MG63 (cell line): ENCODE data around the gene EGFL7. TPM values are rescaled to one million over a fixed set of nuclear protein-coding genes. Genes with fewer than 3 reads are reported as not detected.
"Not testable (repeated sequence)": the region's sequence is repeated elsewhere in the genome, so short reads cannot be mapped to it uniquely, and the experiment has no call there.

Experiments
- DNase-seq: peaks from one replicate; pipeline ENCODE4 v3.0.0-alpha.2; 2020
- H3K27me3 ChIP-seq: fragments of 250-450 bp; sonication (Bioruptor Pico); 2 replicates; pipeline ENCODE4 v1.5.1; 2020; ENCODE audit warnings: mild to moderate bottlenecking, moderate library complexity
- H3K36me3 ChIP-seq: fragments of 250-450 bp; sonication (Bioruptor Pico); 2 replicates; pipeline ENCODE4 v1.5.1; 2020; ENCODE audit warnings: mild to moderate bottlenecking, moderate library complexity
- H3K4me3 ChIP-seq: fragments of 250-450 bp; sonication (Bioruptor Pico); 2 replicates; pipeline ENCODE4 v1.5.1; 2020; ENCODE audit warnings: mild to moderate bottlenecking, moderate library complexity
- H3K9me3 ChIP-seq: fragments of 250-450 bp; sonication (Bioruptor Pico); 2 replicates; pipeline ENCODE4 v1.5.1; 2020; ENCODE audit warnings: mild to moderate bottlenecking, moderate library complexity
- total RNA-seq: library from RNA; depleted of rRNA; stranded (reverse); fragments of >200 nt; shearing (Covaris generic); gene quantifications from 2 replicates; pipeline ENCODE4 v1.2.3, GENCODE V29; 2014; ENCODE audit warnings: low replicate concordance

The EGFL7 gene
- total RNA-seq, 1 experiment from 2014 or later = 25.9 TPM

GRCh38 chr9:136709454-136710109 lies 46.9 kb downstream of the EGFL7 start:
- no peak for DNase-seq
- Histone ChIP-seq H3K36me3 (no peaks in the 10 kb centered on the region), H3K27me3 (no peaks in the 10 kb centered on the region), H3K9me3 (no peaks in the 10 kb centered on the region), H3K4me3 (no peak overlapping the region)

GRCh38 chr9:136710543-136710942 lies 47.8 kb downstream of the EGFL7 start:
- Histone ChIP-seq H3K4me3 (no peak overlapping the region), H3K9me3 (no peaks in the 10 kb centered on the region), H3K36me3 (no peaks in the 10 kb centered on the region), H3K27me3 (no peaks in the 10 kb centered on the region)
- no peak for DNase-seq

- H3K36me3 ChIP-seq, H3K9me3 ChIP-seq, H3K4me3 ChIP-seq, H3K27me3 ChIP-seq: not testable (repeated sequence)
- DNase-seq = peak; percentile 43
Measured at GRCh38 chr9:136711219-136711648, 48.5 kb downstream of the EGFL7 start.

GRCh38 chr9:136711751-136712689 lies 49.3 kb downstream of the EGFL7 start, which contains the start of gene DIPK1B:
Gene DIPK1B (plus strand): TSS chr9:136712572. CDS start chr9:136712666, 94 bp downstream.
- peak within 1 kb of the TSS; percentile 51 for H3K4me3 ChIP-seq
- no peaks in the 10 kb centered on the region for H3K27me3 ChIP-seq
- no peaks in the 10 kb centered on the region for H3K36me3 ChIP-seq
- no peaks in the 10 kb centered on the region for H3K9me3 ChIP-seq
- no peak for DNase-seq

GRCh38 chr9:136712690-136713544 lies 50.2 kb downstream of the EGFL7 start:
- peak overlapping the region; percentile 51 for H3K4me3 ChIP-seq
- DNase-seq = no peak

GRCh38 chr9:136713550-136713949 lies 50.8 kb downstream of the EGFL7 start:
- Histone ChIP-seq H3K27me3 (no peaks in the 10 kb centered on the region), H3K4me3 (peak overlapping the region; percentile 51), H3K36me3 (no peaks in the 10 kb centered on the region), H3K9me3 (no peaks in the 10 kb centered on the region)
- DNase-seq = no peak

More at GRCh38 chr9:136712690-136713544, 50.2 kb downstream of the EGFL7 start:
- no peaks in the 10 kb centered on the region for H3K36me3 ChIP-seq
- H3K27me3 ChIP-seq = no peaks in the 10 kb centered on the region
- H3K9me3 ChIP-seq = no peaks in the 10 kb centered on the region

- H3K27me3 ChIP-seq = no peaks in the 10 kb centered on the region
- DNase-seq = no peak
- H3K4me3 ChIP-seq = no peak overlapping the region
- no peaks in the 10 kb centered on the region for H3K36me3 ChIP-seq
- H3K9me3 ChIP-seq = no peaks in the 10 kb centered on the region
Measured at GRCh38 chr9:136714096-136714892, 51.6 kb downstream of the EGFL7 start.

GRCh38 chr9:136714893-136715274 lies 52.2 kb downstream of the EGFL7 start:
- Histone ChIP-seq H3K4me3 (no peak overlapping the region), H3K9me3 (no peaks in the 10 kb centered on the region), H3K36me3 (no peaks in the 10 kb centered on the region), H3K27me3 (no peaks in the 10 kb centered on the region)
- DNase-seq = no peak

- peaks cover 3% of the 10 kb centered on the region for H3K36me3 ChIP-seq
- no peaks in the 10 kb centered on the region for H3K27me3 ChIP-seq
- no peak for DNase-seq
- no peak overlapping the region for H3K4me3 ChIP-seq
- H3K9me3 ChIP-seq = no peaks in the 10 kb centered on the region
Measured at GRCh38 chr9:136717399-136717798, 54.7 kb downstream of the EGFL7 start.

GRCh38 chr9:136718345-136719194 lies 55.9 kb downstream of the EGFL7 start:
- Histone ChIP-seq H3K9me3 (no peaks in the 10 kb centered on the region), H3K27me3 (no peaks in the 10 kb centered on the region), H3K36me3 (peaks cover 15% of the 10 kb centered on the region), H3K4me3 (no peak overlapping the region)
- DNase-seq = no peak

- H3K27me3 ChIP-seq = no peaks in the 10 kb centered on the region
- no peak for DNase-seq
- no peaks in the 10 kb centered on the region for H3K9me3 ChIP-seq
- H3K4me3 ChIP-seq = no peak overlapping the region
- H3K36me3 ChIP-seq = peaks cover 22% of the 10 kb centered on the region
Measured at GRCh38 chr9:136719195-136719880, 56.6 kb downstream of the EGFL7 start.

- no peak for DNase-seq
- Histone ChIP-seq H3K27me3 (no peaks in the 10 kb centered on the region), H3K4me3 (no peak overlapping the region), H3K36me3 (peaks cover 33% of the 10 kb centered on the region), H3K9me3 (no peaks in the 10 kb centered on the region)
Measured at GRCh38 chr9:136720251-136720897, 57.7 kb downstream of the EGFL7 start.

- Histone ChIP-seq H3K36me3 (peaks cover 38% of the 10 kb centered on the region), H3K27me3 (no peaks in the 10 kb centered on the region), H3K9me3 (no peaks in the 10 kb centered on the region), H3K4me3 (no peak overlapping the region)
- no peak for DNase-seq
Measured at GRCh38 chr9:136720898-136721338, 58.2 kb downstream of the EGFL7 start.

GRCh38 chr9:136721339-136722092 lies 58.8 kb downstream of the EGFL7 start:
- Histone ChIP-seq H3K9me3 (no peaks in the 10 kb centered on the region), H3K4me3 (no peak overlapping the region), H3K27me3 (no peaks in the 10 kb centered on the region), H3K36me3 (peaks cover 44% of the 10 kb centered on the region)
- peak; percentile 78 for DNase-seq
